IPS-NIHi7 (cell line): Measurements from ENCODE around the gene DCAF15.

Source experiments
- DNase-seq: peaks from one replicate; pipeline ENCODE4 v3.0.0; 2012; ENCODE audit warnings: mixed read lengths; ENCODE audit errors: extremely low spot score

Gene DCAF15

GRCh38 chr19:13976446-13976845, 24.1 kb downstream of the DCAF15 start:
- no peak for DNase-seq

- DNase-seq, result no peak
Observed at GRCh38 chr19:13977803-13978202, 25.5 kb downstream of the DCAF15 start.

GRCh38 chr19:13978351-13979243, 26.3 kb downstream of the DCAF15 start:
- DNase-seq, result peak; percentile 98

GRCh38 chr19:13979244-13979615, 26.9 kb downstream of the DCAF15 start:
- DNase-seq, result no peak

- no peak for DNase-seq
Observed at GRCh38 chr19:13979686-13980085, 27.4 kb downstream of the DCAF15 start.

- no peak for DNase-seq
Observed at GRCh38 chr19:13980340-13980739, 28.0 kb downstream of the DCAF15 start.

- no peak for DNase-seq
Observed at GRCh38 chr19:13981021-13981420, 28.7 kb downstream of the DCAF15 start.

- DNase-seq, result no peak
Observed at GRCh38 chr19:13981467-13981866, 29.2 kb downstream of the DCAF15 start.

- DNase-seq, result no peak
Observed at GRCh38 chr19:13981988-13982501, 29.7 kb downstream of the DCAF15 start.

GRCh38 chr19:13982773-13983172, 30.5 kb downstream of the DCAF15 start:
- no peak for DNase-seq

- DNase-seq, result no peak
Observed at GRCh38 chr19:13983213-13983889, 31.0 kb downstream of the DCAF15 start.

- DNase-seq, result no peak
Observed at GRCh38 chr19:13984186-13984585, 31.9 kb downstream of the DCAF15 start.

GRCh38 chr19:13984875-13985741, 32.8 kb downstream of the DCAF15 start:
- DNase-seq, result no peak

GRCh38 chr19:13985771-13986347, 33.5 kb downstream of the DCAF15 start:
- DNase-seq, result peak; percentile 52

GRCh38 chr19:13986348-13986904, 34.1 kb downstream of the DCAF15 start:
- peak; percentile 88 for DNase-seq

- no peak for DNase-seq
Observed at GRCh38 chr19:13987101-13987890, 35.0 kb downstream of the DCAF15 start.

- no peak for DNase-seq
Observed at GRCh38 chr19:13989487-13989886, 37.2 kb downstream of the DCAF15 start.

GRCh38 chr19:13990085-13990484, 37.8 kb downstream of the DCAF15 start:
- DNase-seq, result no peak

- DNase-seq, result no peak
Observed at GRCh38 chr19:13992025-13992424, 39.7 kb downstream of the DCAF15 start.

- no peak for DNase-seq
Observed at GRCh38 chr19:13993590-13994300, 41.4 kb downstream of the DCAF15 start.
